Measurements from ENCODE around the gene NXPH2. TPM values are rescaled to one million over a fixed set of nuclear protein-coding genes. Genes with fewer than 3 reads are reported as not detected.

NXPH2 gene
- not detected in 2 replicates for total RNA-seq

GRCh38 chr2:138779781-138780445 is at the start of gene NXPH2:
Gene NXPH2, minus strand, starts transcription at chr2:138780390. Its CDS starts 149 bp downstream, at chr2:138780241.

